GM23338 (cell line): ENCODE data around the gene FMC1. TPM values are rescaled to one million over a fixed set of nuclear protein-coding genes. Genes with fewer than 3 reads are reported as not detected.

Experiments
- ATAC-seq: fragments of 200-7000 bp; cut with Tn5 transposase; 3 replicates; pipeline ENCODE4 v1.9.1; 2020
- DNase-seq: peaks from one replicate; pipeline ENCODE4 v3.0.0-alpha.2; 2015; ENCODE audit warnings: low spot score
- H2AFZ ChIP-seq: fragments of 200-600 bp; sonication (generic); 2 replicates; pipeline ENCODE4 v1.8.0; 2016; ENCODE audit warnings: antibody characterized with exemption, mild to moderate bottlenecking, moderate library complexity
- H3F3A ChIP-seq: fragments of 200-600 bp; sonication (generic); replicated peaks from 2 replicates; pipeline ENCODE4 v1.8.0; 2017; ENCODE audit warnings: antibody characterized with exemption, mixed run types, low read depth
- H3K27ac ChIP-seq: fragments of 200-600 bp; sonication (generic); 2 replicates; pipeline ENCODE4 v1.6.1; 2016; ENCODE audit warnings: low read depth
- H3K27me3 ChIP-seq: fragments of 200-600 bp; sonication (generic); 2 replicates; pipeline ENCODE4 v1.8.0; 2016; ENCODE audit warnings: mild to moderate bottlenecking, mixed run types, moderate library complexity; ENCODE audit not compliant: insufficient read depth
- H3K36me3 ChIP-seq: fragments of 200-600 bp; sonication (generic); 2 replicates; pipeline ENCODE4 v1.8.0; 2016; ENCODE audit warnings: mild to moderate bottlenecking; ENCODE audit not compliant: insufficient read depth
- H3K4me1 ChIP-seq: fragments of 200-600 bp; sonication (generic); 2 replicates; pipeline ENCODE4 v1.8.0; 2016; ENCODE audit warnings: mild to moderate bottlenecking, moderate library complexity; ENCODE audit not compliant: insufficient read depth
- H3K4me2 ChIP-seq: fragments of 200-600 bp; sonication (generic); 2 replicates; pipeline ENCODE4 v1.7.1; 2017; ENCODE audit warnings: mixed run types
- H3K4me3 ChIP-seq: fragments of 200-600 bp; sonication (generic); 2 replicates; pipeline ENCODE4 v1.6.1; 2016; ENCODE audit warnings: mixed run types
- H3K79me2 ChIP-seq: fragments of 200-600 bp; sonication (generic); replicated peaks from 2 replicates; pipeline ENCODE4 v1.8.0; 2017; ENCODE audit warnings: mild to moderate bottlenecking; ENCODE audit not compliant: insufficient read depth
- H3K9me2 ChIP-seq: fragments of 200-600 bp; sonication (generic); 2 replicates; pipeline ENCODE4 v1.8.0; 2017; ENCODE audit not compliant: insufficient read depth
- H4K20me1 ChIP-seq: fragments of 200-600 bp; sonication (generic); replicated peaks from 2 replicates; pipeline ENCODE4 v1.8.0; 2017; ENCODE audit warnings: mild to moderate bottlenecking; ENCODE audit not compliant: insufficient read depth
- H3K27ac Mint-ChIP-seq: 2 replicates; pipeline ENCODE4 v1.8.0; 2020; ENCODE audit warnings: inconsistent platforms, mild to moderate bottlenecking, moderate library complexity, mixed read lengths
- H3K27me3 Mint-ChIP-seq: 3 replicates; pipeline ENCODE4 v1.8.0; 2022; ENCODE audit warnings: low read depth, mild to moderate bottlenecking, moderate library complexity, mixed read lengths, inconsistent platforms; ENCODE audit not compliant: insufficient read depth, poor library complexity
- H3K36me3 Mint-ChIP-seq: 3 replicates; pipeline ENCODE4 v1.8.0; 2021; ENCODE audit warnings: low read depth, mild to moderate bottlenecking, inconsistent platforms, moderate library complexity, mixed read lengths
- H3K4me1 Mint-ChIP-seq: 3 replicates; pipeline ENCODE4 v1.8.0; 2020; ENCODE audit warnings: mild to moderate bottlenecking, inconsistent platforms, mixed read lengths
- H3K4me3 Mint-ChIP-seq: 3 replicates; pipeline ENCODE4 v1.8.0; 2021; ENCODE audit warnings: moderate library complexity, mild to moderate bottlenecking, inconsistent platforms, mixed read lengths
- H3K9me3 Mint-ChIP-seq: 3 replicates; pipeline ENCODE4 v1.8.0; 2020; ENCODE audit warnings: moderate library complexity, mild to moderate bottlenecking, inconsistent platforms, mixed read lengths
- CTCF ChIP-seq, 2 experiments: fragments of 200-600 bp in 1 of 2; sonication (generic) in 1 of 2; conservative IDR thresholded peaks; 2 replicates each; pipeline versions ENCODE4 v1.5.1 to v1.6.1; 2016 to 2017; ENCODE audit warnings: antibody characterized with exemption in 2 of 2, low read depth in 2 of 2, mild to moderate bottlenecking in 2 of 2, moderate library complexity in 1 of 2
- EZH2 ChIP-seq: fragments of 200-600 bp; sonication (generic); IDR thresholded peaks from one replicate; pipeline ENCODE4 v1.8.0; 2017; ENCODE audit warnings: antibody characterized with exemption, mild to moderate bottlenecking, low read depth; ENCODE audit not compliant: unreplicated experiment
- EZH2phosphoT487 ChIP-seq: fragments of 200-600 bp; sonication (generic); IDR thresholded peaks from one replicate; pipeline ENCODE4 v1.8.1; 2018; ENCODE audit warnings: antibody characterized with exemption; ENCODE audit not compliant: unreplicated experiment
- POLR2AphosphoS5 ChIP-seq: IDR thresholded peaks from 2 replicates; pipeline ENCODE4 v1.6.1; 2016; ENCODE audit warnings: antibody characterized with exemption, low read depth
- STAT1 ChIP-seq: IDR thresholded peaks from one replicate; pipeline ENCODE4 v1.6.1; 2016; ENCODE audit warnings: antibody characterized with exemption; ENCODE audit not compliant: unreplicated experiment
- ZNF114 ChIP-seq: fragments of 250-450 bp; sonication (Bioruptor Pico); IDR thresholded peaks from 2 replicates; pipeline ENCODE4 v1.5.0; 2020; ENCODE audit warnings: mild to moderate bottlenecking, moderate library complexity
- ZNF331 ChIP-seq: fragments of 250-450 bp; sonication (Bioruptor Pico); IDR thresholded peaks from 2 replicates; pipeline ENCODE4 v1.5.0; 2020; ENCODE audit warnings: low read depth, mild to moderate bottlenecking, moderate library complexity
- ZNF462 ChIP-seq: fragments of 250-450 bp; sonication (Bioruptor Pico); IDR thresholded peaks from 2 replicates; pipeline ENCODE4 v1.5.0; 2020; ENCODE audit warnings: mild to moderate bottlenecking, moderate library complexity
- polyA plus RNA-seq: library from polyadenylated mRNA; unstranded; fragments of >200 nt; fragmentation: Nextera tagmentation; extraction: Ambion mirVana; gene quantifications from 2 replicates; pipeline ENCODE4 v1.2.1, GENCODE V29; 2016
- total RNA-seq: library from RNA; depleted of rRNA; stranded (reverse); fragments of >200 nt; shearing (Covaris generic); gene quantifications from 2 replicates; pipeline ENCODE4 v1.2.3, GENCODE V29; 2014

FMC1 gene
- total and polyA plus RNA-seq, 2 experiments from 2014 or later: 4.8 to 70.5 TPM

- no peaks in the 10 kb centered on the region for H3K4me1 Mint-ChIP-seq
- Histone ChIP-seq H3K27me3 (no peaks in the 10 kb centered on the region), H3K4me1 (no peaks in the 10 kb centered on the region), H3K36me3 (no peaks in the 10 kb centered on the region), H3K79me2 (no peaks in the 10 kb centered on the region), H3K9me2 (no peaks in the 10 kb centered on the region), H2AFZ (no peak overlapping the region), H3K27ac (no peak overlapping the region), H3K4me2 (no peak overlapping the region), H4K20me1 (no peaks in the 10 kb centered on the region), H3K4me3 (no peak overlapping the region), H3F3A (no peaks in the 10 kb centered on the region)
- H3K27ac Mint-ChIP-seq: no peak overlapping the region
- DNase-seq (no peak), ATAC-seq (no peak)
- H3K9me3 Mint-ChIP-seq: no peaks in the 10 kb centered on the region
- no peaks in the 10 kb centered on the region for H3K36me3 Mint-ChIP-seq
- peaks cover 5% of the 10 kb centered on the region for H3K27me3 Mint-ChIP-seq
- no peak overlapping the region for H3K4me3 Mint-ChIP-seq
- TF ChIP-seq ZNF331 (CRISPR knock-in tag): no peak
- TF ChIP-seq ZNF462 (CRISPR knock-in tag): no peak
- no peak for TF ChIP-seq CTCF (conservative IDR thresholded peaks at IDR 0.05; ENCODE audit: low read depth in 2 of 2)
- TF ChIP-seq ZNF114 (CRISPR knock-in tag): no peak
- no peak for TF ChIP-seq POLR2AphosphoS5
- no peak for TF ChIP-seq EZH2phosphoT487
- TF ChIP-seq EZH2: no peak
- TF ChIP-seq STAT1: no peak
Measured at GRCh38 chr7:139328375-139328774, 12.8 kb upstream of the FMC1 start.
